Measurements from ENCODE around the gene RSPO1.

DNA sequence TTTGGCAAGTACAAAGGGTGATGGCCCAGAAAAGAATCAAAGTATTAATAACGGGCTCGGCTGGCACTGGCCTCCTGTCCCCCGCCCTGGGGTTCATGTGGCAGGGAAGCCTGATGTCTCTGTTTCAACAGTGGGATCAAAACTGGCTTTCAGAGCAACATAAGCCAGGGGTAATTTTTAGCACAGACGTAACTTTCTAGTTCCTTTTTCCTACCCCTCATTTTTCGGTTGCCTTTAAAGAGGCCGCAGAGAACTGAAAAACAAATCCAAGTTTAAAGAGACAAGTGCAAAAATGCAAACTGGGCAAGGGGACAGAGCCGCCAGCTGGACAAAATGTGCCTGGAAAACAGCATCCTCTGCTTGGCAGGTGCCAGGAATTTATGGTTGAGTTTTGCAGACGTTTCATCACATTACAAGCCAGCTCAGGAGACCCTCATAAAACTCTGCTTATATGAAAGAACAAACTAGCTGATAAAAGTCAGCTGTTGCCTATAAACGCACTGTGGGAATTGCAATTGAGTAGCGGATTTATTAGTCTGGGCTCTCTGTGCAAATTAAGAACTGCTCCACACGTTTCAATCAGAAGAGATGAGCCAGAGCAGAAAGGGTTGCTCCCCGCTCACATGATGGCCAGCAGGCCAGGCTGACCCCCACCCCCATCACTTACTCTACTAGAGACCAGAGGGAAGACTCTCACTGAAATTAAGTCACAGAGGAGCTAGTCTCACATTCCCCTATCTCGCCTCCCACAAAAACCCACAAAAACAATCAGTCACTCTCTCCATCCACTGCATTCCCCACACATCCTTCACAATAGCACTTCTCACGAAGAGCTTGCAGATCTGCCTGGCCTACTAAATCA is 41.8 kb upstream of the RSPO1 start:
- TF ChIP-seq, protein P1, sequence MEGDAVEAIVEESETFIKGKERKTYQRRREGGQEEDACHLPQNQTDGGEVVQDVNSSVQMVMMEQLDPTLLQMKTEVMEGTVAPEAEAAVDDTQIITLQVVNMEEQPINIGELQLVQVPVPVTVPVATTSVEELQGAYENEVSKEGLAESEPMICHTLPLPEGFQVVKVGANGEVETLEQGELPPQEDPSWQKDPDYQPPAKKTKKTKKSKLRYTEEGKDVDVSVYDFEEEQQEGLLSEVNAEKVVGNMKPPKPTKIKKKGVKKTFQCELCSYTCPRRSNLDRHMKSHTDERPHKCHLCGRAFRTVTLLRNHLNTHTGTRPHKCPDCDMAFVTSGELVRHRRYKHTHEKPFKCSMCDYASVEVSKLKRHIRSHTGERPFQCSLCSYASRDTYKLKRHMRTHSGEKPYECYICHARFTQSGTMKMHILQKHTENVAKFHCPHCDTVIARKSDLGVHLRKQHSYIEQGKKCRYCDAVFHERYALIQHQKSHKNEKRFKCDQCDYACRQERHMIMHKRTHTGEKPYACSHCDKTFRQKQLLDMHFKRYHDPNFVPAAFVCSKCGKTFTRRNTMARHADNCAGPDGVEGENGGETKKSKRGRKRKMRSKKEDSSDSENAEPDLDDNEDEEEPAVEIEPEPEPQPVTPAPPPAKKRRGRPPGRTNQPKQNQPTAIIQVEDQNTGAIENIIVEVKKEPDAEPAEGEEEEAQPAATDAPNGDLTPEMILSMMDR (IDR thresholded peaks at IDR 0.05), result no peak
- TF ChIP-seq EZH2 (IDR thresholded peaks at IDR 0.05; ENCODE audit: borderline replicate concordance, insufficient read depth, low read depth, low read length, poor library complexity, severe bottlenecking), result no peak

Data from B cell (primary cell).